DOHH2 (cell line): Measurements from ENCODE around the gene DCDC2C.

Experiments used
- CTCF ChIP-seq: fragments of 200-600 bp; sonication (generic); IDR thresholded peaks from one replicate; pipeline ENCODE4 v1.5.1; 2014; ENCODE audit warnings: antibody characterized with exemption, mild to moderate bottlenecking, low read depth, low read length; ENCODE audit not compliant: poor library complexity, severe bottlenecking
- EZH2phosphoT487 ChIP-seq: fragments of 200-600 bp; sonication (generic); IDR thresholded peaks from 2 replicates; pipeline ENCODE4 v1.6.1; 2017; ENCODE audit warnings: borderline replicate concordance, mild to moderate bottlenecking, antibody characterized with exemption, low read length, moderate library complexity, mixed read lengths

GRCh38 chr2:3830796-3831195 is 127.4 kb downstream of the DCDC2C start:
- no peak for TF ChIP-seq CTCF
- TF ChIP-seq EZH2phosphoT487, result no peak
